K562 (cell line): ENCODE results near the gene NELL1. TPM values are rescaled to one million over a fixed set of nuclear protein-coding genes. Genes with fewer than 3 reads are reported as not detected.

Source experiments
- ATAC-seq: fragments of 200-7000 bp; cut with Tn5 transposase; 3 replicates; pipeline ENCODE4 v1.9.1; 2020; ENCODE audit warnings: moderate library complexity
- BruUV-seq: library from RNA; stranded (reverse); fragments of 400-500 nt; replicated peaks from 2 replicates; lab custom pipeline; 2021; lab: Mats Ljungman, UMichigan
- CTCF ChIA-PET: fragments of 300-600 bp; formaldehyde crosslinking; extraction: SDS; loops from one replicate; lab custom pipeline; 2021; ENCODE audit warnings: low intra/inter-chr PET ratio; lab: Yijun Ruan, JAX
- POLR2A ChIA-PET: fragments of 300-600, 350-650 bp; sonication (Branson Sonifier 250); formaldehyde crosslinking; extraction: SDS; loops from one replicate; lab custom pipeline; 2021; ENCODE audit warnings: antibody characterized with exemption, inconsistent platforms; lab: Yijun Ruan, JAX
- DNase-seq, 4 experiments: peaks; one replicate each; pipeline versions ENCODE4 v3.0.0 to v3.0.0-alpha.2; 2011 to 2018; ENCODE audit warnings: low spot score in 3 of 4, mixed read lengths in 3 of 4; ENCODE audit errors: extremely low read depth in 1 of 4
- FAIRE-seq: peaks from 2 replicates; lab custom pipeline; 2011; peaks lifted over from hg19 to GRCh38; lab: Jason Lieb, UNC
- H2AFZ ChIP-seq: 2 replicates; pipeline ENCODE4 v1.6.0; 2011; ENCODE audit warnings: low read depth, low read length, control low read depth, inconsistent platforms
- H3K27ac ChIP-seq: fragments of 200-600 bp; 3 replicates; pipeline ENCODE4 v1.8.0; 2011; ENCODE audit warnings: low read depth, mild to moderate bottlenecking, control low read depth, inconsistent platforms, low read length, moderate library complexity, mixed read lengths; ENCODE audit errors: extremely low read depth
- H3K27me3 ChIP-seq, 2 experiments: fragments of 300-600 bp in 1 of 2; 2 replicates in 1 of 2; 3 replicates in 1 of 2; pipeline versions ENCODE4 v1.6.0 to v1.8.0; 2011; ENCODE audit warnings: inconsistent platforms in 2 of 2, low read length in 2 of 2, mild to moderate bottlenecking in 1 of 2, mixed read lengths in 1 of 2, moderate library complexity in 1 of 2; ENCODE audit not compliant: control insufficient read depth in 2 of 2, insufficient read depth in 2 of 2
- H3K36me3 ChIP-seq: fragments of 300-600 bp; 3 replicates; pipeline ENCODE4 v1.8.0; 2011; ENCODE audit warnings: mild to moderate bottlenecking, low read length, inconsistent platforms; ENCODE audit not compliant: control insufficient read depth, insufficient read depth
- H3K4me1 ChIP-seq, 2 experiments: fragments of 200-600 bp in 1 of 2; replicated peaks in 1 of 2; 2 replicates in 1 of 2; 3 replicates in 1 of 2; pipeline versions ENCODE4 v1.5.1 to v1.8.0; 2011; ENCODE audit warnings: inconsistent platforms in 2 of 2, low read length in 2 of 2, mild to moderate bottlenecking in 1 of 2, mixed read lengths in 1 of 2, moderate library complexity in 1 of 2; ENCODE audit not compliant: control insufficient read depth in 2 of 2, insufficient read depth in 2 of 2
- H3K4me2 ChIP-seq: 2 replicates; pipeline ENCODE4 v1.6.1; 2011; ENCODE audit warnings: low read length, control low read depth, inconsistent platforms, mixed read lengths; ENCODE audit not compliant: insufficient read depth
- H3K4me3 ChIP-seq: fragments of 200-600 bp; sonication (generic), shearing (Covaris generic); 2 replicates; pipeline ENCODE4 v1.5.1; 2016; ENCODE audit warnings: control low read depth, inconsistent platforms
- H3K79me2 ChIP-seq: fragments of 200-600 bp; 3 replicates; pipeline ENCODE4 v1.8.0; 2011; ENCODE audit warnings: low read length, inconsistent platforms; ENCODE audit not compliant: control insufficient read depth, insufficient read depth
- H3K9ac ChIP-seq, 2 experiments: 2 replicates each; pipeline versions ENCODE4 v1.6.0 to v1.6.1; 2011; ENCODE audit warnings: low read depth in 2 of 2, low read length in 2 of 2, control low read depth in 1 of 2, inconsistent platforms in 1 of 2, mild to moderate bottlenecking in 1 of 2, mixed read lengths in 1 of 2; ENCODE audit not compliant: insufficient read depth in 1 of 2
- H3K9me1 ChIP-seq: one replicate; pipeline ENCODE4 v1.6.0; 2011; ENCODE audit warnings: inconsistent platforms, mild to moderate bottlenecking, low read length, moderate library complexity; ENCODE audit not compliant: control insufficient read depth, insufficient read depth
- H3K9me3 ChIP-seq: replicated peaks from 2 replicates; pipeline ENCODE4 v1.5.1; 2011; ENCODE audit warnings: low read depth, low read length, inconsistent platforms; ENCODE audit not compliant: control insufficient read depth, insufficient read depth
- H4K20me1 ChIP-seq: replicated peaks from 2 replicates; pipeline ENCODE4 v1.6.1; 2011; ENCODE audit warnings: low read length, inconsistent platforms, mixed read lengths; ENCODE audit not compliant: control insufficient read depth, insufficient read depth
- ARID4B ChIP-seq: sonication (generic); formaldehyde crosslinking; IDR thresholded peaks from 2 replicates; pipeline ENCODE4 v1.8.0; 2022; ENCODE audit warnings: mild to moderate bottlenecking, missing genetic modification reagents
- CHAMP1 ChIP-seq: fragments of 450-650 bp; IDR thresholded peaks from 2 replicates; pipeline ENCODE4 v1.6.1; 2016; ENCODE audit warnings: mild to moderate bottlenecking
- FOXA3 ChIP-seq, 2 experiments: fragments of 450-650 bp in 1 of 2; sonication (generic) in 1 of 2; formaldehyde crosslinking; IDR thresholded peaks in 1 of 2; conservative IDR thresholded peaks in 1 of 2; 2 replicates each; pipeline versions ENCODE4 v1.4.0 to v1.8.0; 2020 to 2022; ENCODE audit warnings: mild to moderate bottlenecking in 2 of 2, missing genetic modification reagents in 1 of 2
- PTTG1 ChIP-seq: fragments of 450-650 bp; IDR thresholded peaks from 2 replicates; pipeline ENCODE4 v1.6.1; 2016; ENCODE audit warnings: low read depth, mild to moderate bottlenecking, missing genetic modification characterization, missing compliant biosample characterization
- TEAD4 ChIP-seq, 2 experiments: sonication (generic) in 1 of 2; formaldehyde crosslinking in 1 of 2; IDR thresholded peaks; 2 replicates each; pipeline versions ENCODE4 v1.6.1 to v1.8.0; 2012 to 2022; ENCODE audit warnings: borderline replicate concordance in 1 of 2, inconsistent platforms in 1 of 2, low read length in 1 of 2, mild to moderate bottlenecking in 1 of 2, missing genetic modification reagents in 1 of 2
- THRA ChIP-seq: fragments of 450-650 bp; IDR thresholded peaks from 2 replicates; pipeline ENCODE4 v1.6.1; 2017; ENCODE audit warnings: mild to moderate bottlenecking, moderate library complexity
- WGBS: fragments of 100-300 bp; shearing (Covaris generic); methylation state at CpG from one replicate; pipeline ENCODE4 v1.1.6; 2016; ENCODE audit warnings: low coverage, mixed read lengths; ENCODE audit not compliant: insufficient coverage; ENCODE audit errors: missing lambda C conversion rate; 5-methylcytosine and 5-hydroxymethylcytosine counted together
- in situ Hi-C: fragments of 300-500 bp; cut with MboI; formaldehyde crosslinking; loops from 4 replicates; pipeline ENCODE4 v1.15.0; 2018; ENCODE audit warnings: inconsistent platforms, mixed read lengths
- intact Hi-C: fragments of 100-400 bp; cut with micrococcal nuclease; formaldehyde crosslinking; loops from 2 replicates; pipeline ENCODE4 v1.14.2; 2022
- polyA plus RNA-seq, 8 experiments: library from polyadenylated mRNA; depleted of rRNA in 4 of 8; stranded (reverse) in 5 of 8; unstranded in 3 of 8; fragments of >200 nt; fragmentation: Nextera tagmentation in 2 of 8; fragmentation: Illumina TruSeq in 1 of 8; extraction: Ambion mirVana in 2 of 8; extraction: Trizol in 1 of 8; gene quantifications; 2 replicates each; pipeline versions ENCODE4 v1.2.1 to v1.2.3, GENCODE V29; 2011 to 2014; ENCODE audit warnings: inconsistent platforms in 1 of 8, missing spikeins in 1 of 8
- total RNA-seq, 7 experiments: library from RNA; depleted of rRNA in 6 of 7; stranded (reverse); fragments of >200 nt in 6 of 7; fragmentation: Illumina TruSeq in 2 of 7; extraction: Trizol in 2 of 7; gene quantifications; 2 replicates each; pipeline versions ENCODE4 v1.2.1 to v1.2.3, GENCODE V29; 2011 to 2021; ENCODE audit warnings: low replicate concordance in 1 of 7
- TF ChIP-seq, protein P1 (sequence below): sonication (generic); formaldehyde crosslinking; IDR thresholded peaks from 2 replicates; pipeline ENCODE4 v1.8.1; 2022; ENCODE audit warnings: missing genetic modification reagents
- TF ChIP-seq, protein P2 (sequence below): fragments of 250-450 bp; sonication (Bioruptor Pico); IDR thresholded peaks from 2 replicates; pipeline ENCODE4 v1.8.0; 2021; ENCODE audit warnings: mild to moderate bottlenecking, moderate library complexity

The NELL1 gene
- total and polyA plus RNA-seq, 9 of the 15 experiments (the other 6 are each of a cell fraction or from before 2014, with no cell fraction given): not detected

DNA sequence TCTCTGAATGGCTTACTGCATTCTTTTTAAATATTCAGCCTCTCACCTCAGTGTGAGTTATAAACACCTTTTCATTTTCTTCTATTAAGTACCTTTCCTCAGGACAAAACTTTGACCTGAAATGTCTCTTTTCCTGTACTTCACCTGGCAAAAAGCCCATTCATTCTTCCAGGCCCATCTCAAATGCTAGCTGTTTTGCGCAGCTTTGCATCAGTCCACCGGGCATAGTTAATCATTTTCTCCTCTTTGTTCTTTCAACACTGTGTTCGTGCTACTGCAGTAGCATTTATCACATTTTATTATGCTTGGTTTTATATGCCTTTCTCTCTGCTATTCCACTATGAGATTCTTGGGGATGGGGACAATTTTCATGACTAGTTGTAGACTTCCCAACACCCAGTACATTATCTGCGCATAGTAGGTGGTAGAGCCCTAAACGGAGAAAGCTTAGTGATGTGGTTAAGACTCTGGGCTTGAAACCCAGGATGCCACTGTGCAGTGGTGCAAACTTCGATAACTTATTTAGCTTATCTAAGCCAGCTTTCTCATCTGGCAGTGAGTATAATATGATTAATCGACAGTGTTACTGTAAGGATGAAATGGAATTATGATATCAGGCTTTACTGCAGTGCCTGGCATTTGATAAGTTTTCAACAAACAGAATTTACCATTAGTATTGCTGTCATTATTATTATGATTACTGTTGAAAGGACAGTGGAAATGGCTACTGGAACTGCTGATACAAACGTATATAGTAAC, 695.7 kb downstream of the NELL1 start:
- intact Hi-C loops (no loop called here), in situ Hi-C loops (no loop called here)
- TF ChIP-seq FOXA3 (CRISPR knock-in tag; conservative IDR thresholded peaks at IDR 0.05 in 1 of 2, IDR thresholded peaks at IDR 0.05 in 1 of 2): no peak
- TF ChIP-seq, protein P1, sequence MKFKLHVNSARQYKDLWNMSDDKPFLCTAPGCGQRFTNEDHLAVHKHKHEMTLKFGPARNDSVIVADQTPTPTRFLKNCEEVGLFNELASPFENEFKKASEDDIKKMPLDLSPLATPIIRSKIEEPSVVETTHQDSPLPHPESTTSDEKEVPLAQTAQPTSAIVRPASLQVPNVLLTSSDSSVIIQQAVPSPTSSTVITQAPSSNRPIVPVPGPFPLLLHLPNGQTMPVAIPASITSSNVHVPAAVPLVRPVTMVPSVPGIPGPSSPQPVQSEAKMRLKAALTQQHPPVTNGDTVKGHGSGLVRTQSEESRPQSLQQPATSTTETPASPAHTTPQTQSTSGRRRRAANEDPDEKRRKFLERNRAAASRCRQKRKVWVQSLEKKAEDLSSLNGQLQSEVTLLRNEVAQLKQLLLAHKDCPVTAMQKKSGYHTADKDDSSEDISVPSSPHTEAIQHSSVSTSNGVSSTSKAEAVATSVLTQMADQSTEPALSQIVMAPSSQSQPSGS (CRISPR knock-in tag): no peak
- TF ChIP-seq THRA: no peak
- TF ChIP-seq TEAD4 (IDR thresholded peaks at IDR 0.05; ENCODE audit: low read length): no peak
- TF ChIP-seq TEAD4 (CRISPR knock-in tag; IDR thresholded peaks at IDR 0.05; ENCODE audit: borderline replicate concordance): no peak
- TF ChIP-seq PTTG1 (tag): no peak
- TF ChIP-seq ARID4B (CRISPR knock-in tag): no peak
- TF ChIP-seq, protein P2, sequence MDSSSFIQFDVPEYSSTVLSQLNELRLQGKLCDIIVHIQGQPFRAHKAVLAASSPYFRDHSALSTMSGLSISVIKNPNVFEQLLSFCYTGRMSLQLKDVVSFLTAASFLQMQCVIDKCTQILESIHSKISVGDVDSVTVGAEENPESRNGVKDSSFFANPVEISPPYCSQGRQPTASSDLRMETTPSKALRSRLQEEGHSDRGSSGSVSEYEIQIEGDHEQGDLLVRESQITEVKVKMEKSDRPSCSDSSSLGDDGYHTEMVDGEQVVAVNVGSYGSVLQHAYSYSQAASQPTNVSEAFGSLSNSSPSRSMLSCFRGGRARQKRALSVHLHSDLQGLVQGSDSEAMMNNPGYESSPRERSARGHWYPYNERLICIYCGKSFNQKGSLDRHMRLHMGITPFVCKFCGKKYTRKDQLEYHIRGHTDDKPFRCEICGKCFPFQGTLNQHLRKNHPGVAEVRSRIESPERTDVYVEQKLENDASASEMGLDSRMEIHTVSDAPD: no peak
- no peak for TF ChIP-seq CHAMP1

More for the DNA sequence above, 695.7 kb downstream of the NELL1 start:
- ChIA-PET POLR2A (no interaction called here), CTCF (no interaction called here)
- no peaks in the 10 kb centered on the region for H3K9me1 ChIP-seq
- no peaks in the 10 kb centered on the region; the same call in 1 of the 2 replicates for H3K9me3 ChIP-seq
- DNase-seq: no peak
- H3K27ac ChIP-seq: no peak overlapping the region
- H3K4me1 ChIP-seq: no peaks in the 10 kb centered on the region
- FAIRE-seq: no peak
- H3K79me2 ChIP-seq: no peaks in the 10 kb centered on the region
- no peak overlapping the region for H3K9ac ChIP-seq
- no peak overlapping the region for H2AFZ ChIP-seq
- no peaks in the 10 kb centered on the region for H3K27me3 ChIP-seq
- no peak overlapping the region for H3K4me2 ChIP-seq
- H3K36me3 ChIP-seq: no peaks in the 10 kb centered on the region
- 0% methylated on average over 8 of the region's 8 CpGs for WGBS
- H4K20me1 ChIP-seq: no peaks in the 10 kb centered on the region
- no peak for ATAC-seq
- BruUV-seq: no TSS peak
- no peak overlapping the region for H3K4me3 ChIP-seq
